HepG2 (cell line): ENCODE results near the gene KIF1B. TPM values are rescaled to one million over a fixed set of nuclear protein-coding genes. Genes with fewer than 3 reads are reported as not detected.

Experiments
- ASH2L ChIP-seq: fragments of 300-600, 200-600 bp; sonication (generic); IDR thresholded peaks from 2 replicates; pipeline ENCODE4 v1.7.0; 2017; ENCODE audit warnings: low read depth, mild to moderate bottlenecking, moderate library complexity, mixed read lengths, low read length; ENCODE audit not compliant: insufficient read length
- CEBPB ChIP-seq: IDR thresholded peaks from 2 replicates; pipeline ENCODE4 v1.6.1; 2011; ENCODE audit warnings: low read depth, low read length, improper control_type of control experiment, borderline replicate concordance
- CHD2 ChIP-seq: IDR thresholded peaks from 2 replicates; pipeline ENCODE4 v1.6.1; 2011; ENCODE audit warnings: low read depth, low read length, improper control_type of control experiment
- FOXA1 ChIP-seq, 2 experiments: fragments of 450-650 bp in 1 of 2; sonication (generic) in 1 of 2; formaldehyde crosslinking in 1 of 2; IDR thresholded peaks; 2 replicates each; pipeline versions ENCODE4 v1.4.0 to v1.6.1; 2016 to 2020; ENCODE audit warnings: missing genetic modification reagents in 1 of 2
- FOXK1 ChIP-seq: sonication (generic); formaldehyde crosslinking; IDR thresholded peaks from 2 replicates; pipeline ENCODE4 v1.4.0; 2020; ENCODE audit warnings: low read depth, missing genetic modification reagents, borderline replicate concordance
- HMG20A ChIP-seq: IDR thresholded peaks from 2 replicates; pipeline ENCODE4 v1.6.1; 2016; ENCODE audit warnings: borderline replicate concordance
- MAX ChIP-seq: IDR thresholded peaks from 2 replicates; pipeline ENCODE4 v1.6.1; 2012; ENCODE audit warnings: inconsistent platforms
- MED13 ChIP-seq: sonication (generic); formaldehyde crosslinking; IDR thresholded peaks from 2 replicates; pipeline ENCODE4 v1.5.0; 2020; ENCODE audit warnings: missing genetic modification reagents
- SOX6 ChIP-seq, 2 experiments: fragments of 450-650 bp in 1 of 2; sonication (generic) in 1 of 2; formaldehyde crosslinking in 1 of 2; IDR thresholded peaks; 2 replicates each; pipeline versions ENCODE4 v1.4.0 to v1.6.1; 2017 to 2020; ENCODE audit warnings: antibody characterized with exemption in 1 of 2, mild to moderate bottlenecking in 1 of 2, missing genetic modification reagents in 1 of 2
- SRSF1 ChIP-seq: fragments of 200-400 bp; formaldehyde crosslinking; optimal IDR thresholded peaks from 2 replicates; pipeline ENCODE3; 2017; ENCODE audit warnings: mild to moderate bottlenecking, low read depth, low read length, moderate library complexity
- TEF ChIP-seq: sonication (generic); formaldehyde crosslinking; IDR thresholded peaks from 2 replicates; pipeline ENCODE4 v1.5.0; 2020; ENCODE audit warnings: missing genetic modification reagents
- THAP7 ChIP-seq: sonication (generic); formaldehyde crosslinking; IDR thresholded peaks from 2 replicates; pipeline ENCODE4 v1.8.1; 2023; ENCODE audit warnings: mild to moderate bottlenecking, missing genetic modification reagents
- TP53 ChIP-seq: sonication (generic); formaldehyde crosslinking; conservative IDR thresholded peaks from 2 replicates; pipeline ENCODE4 v1.4.0; 2020; ENCODE audit warnings: missing genetic modification reagents
- ZBTB7A ChIP-seq: sonication (generic); formaldehyde crosslinking; IDR thresholded peaks from 2 replicates; pipeline ENCODE4 v1.8.0; 2022; ENCODE audit warnings: mild to moderate bottlenecking, missing genetic modification reagents
- ZMAT3 ChIP-seq: sonication (generic); formaldehyde crosslinking; conservative IDR thresholded peaks from 2 replicates; pipeline ENCODE4 v1.7.0; 2021; ENCODE audit warnings: missing genetic modification reagents
- ZNF17 ChIP-seq: sonication (generic); formaldehyde crosslinking; IDR thresholded peaks from 2 replicates; pipeline ENCODE4 v1.5.0; 2020; ENCODE audit warnings: mild to moderate bottlenecking, missing genetic modification reagents
- ZNF205 ChIP-seq: IDR thresholded peaks from 2 replicates; pipeline ENCODE4 v1.6.1; 2018; ENCODE audit warnings: missing biosample characterization, missing genetic modification reagents
- ZNF329 ChIP-seq: sonication (generic); formaldehyde crosslinking; IDR thresholded peaks from 2 replicates; pipeline ENCODE4 v1.9.0; 2021; ENCODE audit warnings: low read depth, mild to moderate bottlenecking, missing genetic modification reagents
- ZNF33B ChIP-seq: sonication (generic); formaldehyde crosslinking; IDR thresholded peaks from 2 replicates; pipeline ENCODE4 v1.5.1; 2020; ENCODE audit warnings: mild to moderate bottlenecking, missing genetic modification reagents
- ZNF362 ChIP-seq: sonication (generic); formaldehyde crosslinking; IDR thresholded peaks from 2 replicates; pipeline ENCODE4 v1.4.0; 2020; ENCODE audit warnings: missing genetic modification reagents, mild to moderate bottlenecking, borderline replicate concordance
- ZNF382 ChIP-seq: sonication (generic); formaldehyde crosslinking; IDR thresholded peaks from 2 replicates; pipeline ENCODE4 v1.5.0; 2020; ENCODE audit warnings: missing genetic modification reagents, mild to moderate bottlenecking, borderline replicate concordance
- ZNF563 ChIP-seq: sonication (generic); formaldehyde crosslinking; IDR thresholded peaks from 2 replicates; pipeline ENCODE4 v1.8.0; 2022; ENCODE audit warnings: mild to moderate bottlenecking, moderate library complexity, missing genetic modification reagents
- ZNF709 ChIP-seq: sonication (generic); formaldehyde crosslinking; IDR thresholded peaks from 2 replicates; pipeline ENCODE4 v1.5.0; 2020; ENCODE audit warnings: mild to moderate bottlenecking, missing genetic modification reagents
- ZNF777 ChIP-seq: sonication (generic); formaldehyde crosslinking; IDR thresholded peaks from 2 replicates; pipeline ENCODE4 v1.4.0; 2020; ENCODE audit warnings: missing genetic modification reagents
- ZNF782 ChIP-seq: sonication (generic); formaldehyde crosslinking; IDR thresholded peaks from 2 replicates; pipeline ENCODE4 v1.4.0; 2020; ENCODE audit warnings: missing genetic modification reagents, mild to moderate bottlenecking, borderline replicate concordance
- polyA plus RNA-seq, 8 experiments: library from polyadenylated mRNA; depleted of rRNA in 3 of 8; stranded (reverse) in 7 of 8; unstranded in 1 of 8; fragments of >200 nt; fragmentation: Illumina TruSeq in 4 of 8; extraction: Trizol in 4 of 8; gene quantifications; 2 replicates each; pipeline versions ENCODE4 v1.2.1 to v1.2.3, GENCODE V29; 2011 to 2016; ENCODE audit warnings: low read depth in 4 of 8, missing spikeins in 1 of 8, mixed read lengths in 1 of 8; ENCODE audit not compliant: insufficient read depth in 1 of 8
- total RNA-seq, 5 experiments: library from RNA; depleted of rRNA; stranded (reverse); fragments of >200 nt; fragmentation: Illumina TruSeq; extraction: Trizol; gene quantifications; 2 replicates each; pipeline ENCODE4 v1.2.3, GENCODE V29; 2016; ENCODE audit warnings: low read depth in 1 of 5

KIF1B gene
- total and polyA plus RNA-seq, 2 of the 13 experiments (the other 11 are each of a cell fraction or from before 2014, with no cell fraction given), result 26.7 to 32.5 TPM

- TF ChIP-seq MAX (peak; percentile 16), THAP7 (CRISPR knock-in tag) (0 out of 2 replicates have a peak, but pooled peaks have one; percentile 22), ZNF362 (CRISPR knock-in tag) (0 out of 2 replicates have a peak, but pooled peaks have one; percentile 32), ZMAT3 (0 out of 2 replicates have a peak, but pooled peaks have one; percentile 47), CEBPB (no peak), ZNF329 (CRISPR knock-in tag) (0 out of 2 replicates have a peak, but pooled peaks have one; percentile 54), ZNF205 (CRISPR knock-in tag) (no peak), TP53 (CRISPR knock-in tag) (no peak), FOXK1 (CRISPR knock-in tag) (peak; percentile 25; the same call in 1 of the 2 replicates), ZNF777 (CRISPR knock-in tag) (0 out of 2 replicates have a peak, but pooled peaks have one; percentile 52), FOXA1 (IDR thresholded peaks at IDR 0.05) (no peak), FOXA1 (CRISPR knock-in tag; IDR thresholded peaks at IDR 0.05) (no peak), HMG20A (CRISPR knock-in tag) (no peak), ZNF709 (CRISPR knock-in tag) (no peak; the same call in 1 of the 2 replicates), SRSF1 (peak; percentile 46), ZNF782 (CRISPR knock-in tag) (0 out of 2 replicates have a peak, but pooled peaks have one; percentile 31), ZBTB7A (CRISPR knock-in tag) (no peak), ASH2L (peak; percentile 22), ZNF17 (CRISPR knock-in tag) (no peak), ZNF382 (CRISPR knock-in tag) (no peak), ZNF563 (CRISPR knock-in tag) (0 out of 2 replicates have a peak, but pooled peaks have one; percentile 6), MED13 (CRISPR knock-in tag) (no peak), TEF (CRISPR knock-in tag) (no peak), ZNF33B (CRISPR knock-in tag) (peak; percentile 41; the same call in 1 of the 2 replicates), SOX6 (IDR thresholded peaks at IDR 0.05) (no peak), SOX6 (CRISPR knock-in tag; IDR thresholded peaks at IDR 0.05) (peak; percentile 66), CHD2 (0 out of 2 replicates have a peak, but pooled peaks have one; percentile 27)
Observed at GRCh38 chr1:10210841-10211804, 753 bp downstream of the KIF1B start (continued).
